HG03025 (cell line): ENCODE data around the gene QPCTL.
"Not testable (repeated sequence)": the region's sequence is repeated elsewhere in the genome, so short reads cannot be mapped to it uniquely, and the experiment has no call there.

ENCODE experiments used
- ATAC-seq: cut with Tn5 transposase; IDR thresholded peaks from one replicate; pipeline ENCODE4 v1.9.1; 2021; ENCODE audit warnings: mild to moderate bottlenecking, moderate library complexity; ENCODE audit not compliant: unreplicated experiment, low FRiP score

The QPCTL gene

DNA sequence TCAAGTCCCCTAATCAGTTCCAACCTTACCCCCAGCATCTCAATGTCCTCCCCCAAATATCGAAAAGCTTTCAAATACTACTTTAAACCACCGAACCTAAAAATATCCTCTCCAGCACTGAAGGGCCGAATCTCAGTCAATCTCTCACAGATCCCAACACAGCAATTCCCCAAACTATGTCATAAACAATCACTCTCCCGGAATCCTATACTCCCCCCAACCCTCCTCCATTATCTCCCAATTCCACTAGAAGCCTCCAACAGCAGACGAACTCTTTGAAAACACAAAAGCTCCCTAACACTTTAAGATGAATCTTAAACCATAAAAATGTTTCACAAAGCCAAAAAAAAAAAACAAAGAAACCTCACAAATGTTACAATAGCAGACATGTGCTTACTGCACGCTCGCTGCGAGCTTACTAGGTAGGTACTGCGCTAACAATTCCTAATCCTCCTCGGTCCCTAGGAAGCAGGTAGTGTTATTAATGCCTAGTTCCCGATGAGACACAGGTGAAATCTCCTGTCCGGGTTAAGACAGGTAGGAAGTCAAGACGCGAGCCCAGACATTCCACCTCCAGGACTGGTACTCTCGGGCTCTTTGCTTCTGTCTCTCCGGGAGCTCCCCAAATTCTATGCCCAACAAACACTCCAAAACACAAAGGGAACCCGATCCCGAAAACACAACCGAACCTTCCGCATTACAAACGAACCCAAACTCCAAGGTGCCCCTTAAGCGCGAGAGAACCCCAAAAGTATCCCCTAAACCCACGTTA is 24.1 kb downstream of the QPCTL start:
- ATAC-seq: no peak

DNA sequence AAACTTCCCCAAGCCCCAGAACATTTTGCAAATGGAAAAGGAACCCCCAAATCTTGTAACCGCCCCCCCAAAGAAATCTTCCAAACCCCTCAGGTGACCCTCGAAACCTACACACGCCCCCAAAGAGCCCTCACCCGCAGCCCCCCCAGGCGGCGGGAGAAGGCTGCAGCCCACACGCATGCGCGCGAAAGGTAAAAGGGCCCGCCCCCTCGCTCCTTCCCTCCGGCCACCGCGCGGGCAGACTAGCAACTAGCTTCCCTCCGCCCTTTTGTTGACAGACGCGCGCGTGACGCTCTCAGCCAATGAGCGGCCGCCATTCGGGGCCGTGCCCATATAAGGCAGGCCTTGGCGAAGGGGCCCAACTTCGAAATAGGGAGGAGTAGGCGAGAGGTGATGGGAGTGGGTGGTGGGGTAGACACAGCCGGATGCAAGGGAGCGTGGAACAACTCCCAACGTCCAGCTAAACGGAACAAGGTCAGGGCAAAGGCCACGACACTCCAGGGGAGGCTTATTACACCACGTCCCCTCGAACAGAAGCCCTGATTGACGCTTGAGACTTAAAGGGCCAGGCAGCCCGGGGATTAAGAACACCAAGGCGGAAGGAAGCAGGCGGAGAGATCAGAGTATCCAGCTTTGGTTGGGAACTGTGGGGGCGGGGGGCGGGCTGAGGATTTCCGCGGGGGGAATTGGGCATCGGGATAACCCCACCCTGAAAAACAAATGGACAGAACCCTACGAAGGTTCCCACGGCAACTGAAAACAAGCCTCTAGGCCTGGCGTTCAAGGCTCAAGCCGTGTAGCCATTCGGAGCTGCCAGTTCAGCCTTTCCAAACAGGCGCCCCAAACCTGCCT is 24.9 kb downstream of the QPCTL start:
- ATAC-seq: peak; percentile 87

DNA sequence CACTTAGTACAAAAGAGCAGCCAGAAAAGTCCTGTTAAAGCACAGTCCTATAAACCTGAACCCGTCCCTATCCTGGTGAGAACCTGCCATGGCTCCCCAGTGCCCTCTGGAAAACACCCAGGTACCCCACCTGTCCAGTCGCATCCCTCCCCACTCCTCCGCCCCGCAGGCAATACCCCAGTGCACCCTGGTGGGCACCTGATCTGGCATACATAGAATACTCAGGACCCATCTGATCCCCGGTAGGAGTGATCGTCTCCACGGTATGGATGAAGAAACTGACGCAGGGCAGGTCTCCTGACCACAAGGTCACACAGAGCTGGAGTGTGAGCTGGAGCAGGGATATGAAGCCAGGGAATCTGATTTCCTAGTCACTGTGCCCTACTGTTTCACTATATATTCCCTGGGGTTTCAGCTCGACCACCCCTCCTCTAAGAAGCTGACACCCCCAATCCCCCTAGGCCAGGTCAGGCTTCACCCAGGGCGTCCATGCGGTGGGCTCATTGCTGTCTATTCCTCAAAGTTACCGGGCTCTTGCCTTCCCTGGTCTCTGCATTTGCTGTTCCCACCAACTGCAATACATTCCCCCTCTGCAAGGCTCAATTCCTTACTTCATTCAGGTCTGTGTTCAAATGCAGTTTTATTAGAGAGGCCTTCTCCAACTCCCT is 25.7 kb downstream of the QPCTL start:
- no peak for ATAC-seq

DNA sequence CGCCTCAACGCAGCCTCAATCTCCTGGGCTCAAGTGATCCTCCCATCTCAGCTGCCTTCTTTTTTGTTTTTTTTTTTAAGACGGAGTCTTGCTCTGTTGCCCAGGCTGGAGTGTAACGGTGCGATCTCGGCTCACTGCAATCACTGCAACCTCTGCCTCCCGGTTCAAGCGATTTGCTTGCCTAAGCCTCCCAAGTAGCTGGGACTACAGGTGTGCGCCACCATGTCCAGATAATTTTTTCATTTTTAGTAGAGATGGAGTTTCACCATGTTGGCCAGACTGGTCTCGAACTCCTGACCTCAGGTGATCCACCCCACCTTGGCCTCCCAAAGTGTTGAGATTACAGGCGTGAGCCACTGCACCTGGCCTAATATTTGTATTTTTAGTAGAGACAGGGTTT is 27.6 kb downstream of the QPCTL start:
- ATAC-seq: not testable (repeated sequence)

DNA sequence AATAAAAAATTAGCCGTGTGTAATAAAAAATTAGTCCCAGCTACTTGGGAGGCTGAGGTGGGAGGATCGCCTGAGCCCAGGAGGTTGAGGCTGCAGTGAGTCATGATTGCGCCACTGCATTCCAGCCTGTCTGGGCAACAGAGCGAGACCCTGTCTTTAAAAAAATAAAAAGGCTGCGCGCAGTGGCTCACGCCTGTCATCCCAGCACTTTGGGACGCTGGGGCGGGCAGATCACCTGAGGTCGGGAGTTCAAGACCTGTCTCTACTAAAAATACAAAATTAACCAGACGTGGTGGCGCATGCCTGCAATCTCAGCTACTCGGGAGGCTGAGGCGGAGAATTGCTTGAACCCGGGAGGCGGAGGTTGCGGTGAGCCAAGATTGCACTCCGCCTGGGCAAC is 36.2 kb downstream of the QPCTL start:
- ATAC-seq: not testable (repeated sequence)

DNA sequence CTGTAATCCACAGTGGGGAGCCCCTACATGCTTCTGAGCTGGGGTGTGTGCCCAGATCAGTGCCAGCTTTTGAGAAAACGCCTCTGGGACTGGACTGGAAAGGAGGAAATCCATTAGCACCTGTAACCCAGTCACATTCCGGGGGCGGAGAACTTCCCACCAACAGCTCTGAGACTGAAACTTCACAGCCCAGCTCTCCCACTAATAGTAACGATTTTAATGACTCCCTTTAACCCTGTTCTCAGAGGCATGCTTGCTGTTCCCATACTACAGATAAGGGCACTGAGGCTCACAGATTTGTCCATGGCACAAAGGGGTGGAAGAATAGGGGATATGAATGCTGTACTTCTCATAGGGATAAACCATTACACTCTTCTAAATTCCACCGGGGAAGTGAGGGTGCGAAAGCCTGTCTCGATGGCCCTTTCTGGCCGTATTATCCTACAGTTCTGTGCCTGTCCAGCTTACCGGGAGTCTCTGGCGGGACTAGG is 37.4 kb downstream of the QPCTL start:
- no peak for ATAC-seq

DNA sequence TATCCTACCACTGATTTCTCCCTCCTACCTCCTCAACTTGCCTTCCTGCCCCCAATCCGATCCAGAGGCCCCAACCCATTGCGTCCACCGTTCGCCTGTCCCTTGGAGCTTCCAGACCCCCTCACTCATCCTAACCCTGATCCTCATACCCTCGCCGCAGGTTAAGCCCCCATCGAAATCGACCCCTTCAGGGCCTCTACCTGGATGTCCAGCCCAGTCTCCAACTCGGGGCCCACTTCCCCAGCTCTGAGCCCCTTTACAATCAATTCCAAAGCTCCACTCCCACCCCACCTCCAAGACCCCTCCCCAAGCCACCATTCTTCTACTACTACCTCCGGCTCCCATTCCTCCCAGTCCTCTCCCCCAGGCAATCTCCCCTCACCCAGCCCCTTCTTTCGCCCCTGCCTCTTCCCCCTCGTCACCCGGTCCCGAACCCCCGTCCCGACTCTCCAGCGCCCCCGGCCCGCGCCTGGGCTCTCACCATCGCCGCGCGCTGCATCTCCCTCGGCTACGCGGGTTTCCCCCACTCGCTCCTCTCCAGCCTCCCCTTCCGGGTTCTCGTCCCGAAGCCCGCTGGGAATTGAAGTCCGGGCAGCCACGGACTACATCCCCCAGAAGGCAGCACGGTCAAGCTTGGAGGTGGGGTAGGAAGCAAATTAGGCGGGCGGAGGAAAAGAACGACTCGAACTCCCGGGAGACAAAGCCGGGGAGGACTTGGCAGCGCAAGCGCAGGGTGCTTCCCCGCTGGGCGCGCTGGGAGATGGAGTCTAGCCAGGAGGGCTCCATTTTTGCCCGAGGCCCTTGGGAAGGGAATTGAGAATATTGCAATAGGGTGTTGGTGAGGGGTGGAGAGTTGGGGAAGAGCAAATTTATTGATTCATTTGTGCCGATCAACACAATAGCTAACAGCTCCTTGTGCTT is 38.2 kb downstream of the QPCTL start, which contains the start of gene FBXO46:
Gene FBXO46, minus strand, starts transcription at position 529 of the 921 bp plus-strand sequence. CDS start 17,401 bp downstream, outside the sequence.
- peak; percentile 67 for ATAC-seq

DNA sequence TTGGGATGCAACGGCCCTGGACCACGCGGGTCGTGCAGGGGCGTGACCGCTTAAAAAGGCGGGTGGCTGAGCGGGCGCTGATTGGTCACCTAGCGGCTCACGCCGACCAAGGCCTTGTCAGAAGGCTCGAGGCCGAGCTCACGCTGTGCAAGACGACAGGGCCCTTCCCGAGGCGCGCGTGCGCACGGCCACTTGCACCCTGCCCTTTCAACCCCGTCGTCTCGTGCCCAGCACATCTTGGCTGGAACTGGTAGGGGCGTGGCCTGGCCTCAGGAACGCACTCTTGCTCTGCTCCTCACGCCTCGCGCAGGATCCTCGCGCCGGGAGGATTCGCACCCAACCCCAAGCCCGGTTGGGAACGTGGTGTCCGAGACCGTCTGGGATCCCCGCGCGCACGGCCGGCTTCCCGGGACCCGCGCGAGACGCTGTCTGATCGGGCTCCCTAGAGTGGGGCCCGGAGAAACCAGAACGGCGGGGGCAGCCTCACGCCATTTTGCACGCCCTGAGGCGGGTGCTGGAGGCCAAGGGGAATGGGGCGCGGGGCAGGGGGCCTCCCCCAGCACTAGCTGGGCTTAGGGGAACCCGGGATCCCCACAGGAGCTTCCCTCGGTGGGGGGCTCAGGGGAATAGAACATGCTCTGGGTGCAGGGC is 40.8 kb downstream of the QPCTL start, which contains the start of gene MEIOSIN:
Gene MEIOSIN, plus strand, starts transcription at position 280 of the 651 bp plus-strand sequence. CDS start 1,938 bp downstream, outside the sequence.
- ATAC-seq: no peak

DNA sequence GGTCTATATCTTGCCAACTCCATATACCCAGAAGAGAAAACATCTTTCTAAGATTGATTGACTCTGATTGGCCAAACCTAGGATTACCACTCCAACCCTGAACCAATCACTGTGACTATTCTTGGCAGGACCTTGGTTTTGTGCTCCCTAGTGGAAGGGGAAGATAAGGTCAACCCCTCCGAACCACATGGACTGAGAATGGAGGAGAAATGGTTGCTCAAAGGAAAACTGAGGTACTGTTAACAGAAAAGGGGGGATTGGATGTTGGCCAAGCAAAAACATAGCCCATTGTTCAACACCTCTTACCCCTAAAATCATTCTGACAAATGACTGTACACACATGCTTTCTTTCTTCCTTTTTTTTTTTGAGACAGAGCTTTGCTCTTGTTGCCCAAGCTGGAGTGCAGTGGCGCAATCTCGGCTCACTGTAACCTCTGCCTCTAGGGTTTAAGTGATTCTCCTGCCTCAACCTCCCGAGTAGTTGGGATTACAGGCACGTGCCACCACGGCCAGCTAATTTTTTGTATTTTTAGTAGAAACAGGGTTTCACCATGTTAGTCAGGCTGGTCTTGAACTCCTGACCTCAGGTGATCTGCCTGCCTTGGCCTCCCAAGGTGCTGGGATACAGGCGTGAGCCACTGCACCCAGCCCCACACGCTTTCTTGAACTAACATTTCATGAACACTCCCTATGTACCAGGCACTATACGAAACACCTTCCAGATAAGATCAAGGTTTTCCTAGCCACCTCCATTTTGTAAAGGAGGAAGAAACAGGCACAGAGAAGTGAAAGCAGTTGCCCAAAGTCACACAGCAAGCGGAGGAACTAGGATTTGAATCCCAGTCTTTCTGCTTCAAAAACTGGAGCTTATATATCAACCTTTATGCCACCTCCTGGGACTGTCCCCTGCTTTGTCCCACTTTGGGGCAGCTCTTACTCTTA is 47.3 kb downstream of the QPCTL start:
- ATAC-seq: no peak

DNA sequence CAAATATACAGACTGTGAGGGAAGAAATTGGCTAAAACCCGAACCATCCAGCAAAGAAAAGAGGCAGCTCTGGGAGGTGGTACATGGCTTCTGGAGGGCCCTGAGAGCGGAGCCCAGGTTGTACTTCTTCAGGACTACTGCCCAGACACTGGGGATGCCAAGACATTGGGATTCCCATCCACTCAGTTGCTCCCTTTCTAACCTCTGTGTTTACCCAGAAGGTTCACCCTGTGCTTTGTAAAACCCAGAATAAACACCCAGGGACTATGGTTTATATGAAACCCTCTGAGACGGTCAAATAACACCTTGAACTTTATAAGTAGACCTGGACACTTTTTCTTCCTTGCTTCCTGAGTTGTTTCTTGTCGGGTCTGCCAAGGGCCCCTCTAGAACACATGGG is 50.5 kb downstream of the QPCTL start:
- ATAC-seq: no peak

DNA sequence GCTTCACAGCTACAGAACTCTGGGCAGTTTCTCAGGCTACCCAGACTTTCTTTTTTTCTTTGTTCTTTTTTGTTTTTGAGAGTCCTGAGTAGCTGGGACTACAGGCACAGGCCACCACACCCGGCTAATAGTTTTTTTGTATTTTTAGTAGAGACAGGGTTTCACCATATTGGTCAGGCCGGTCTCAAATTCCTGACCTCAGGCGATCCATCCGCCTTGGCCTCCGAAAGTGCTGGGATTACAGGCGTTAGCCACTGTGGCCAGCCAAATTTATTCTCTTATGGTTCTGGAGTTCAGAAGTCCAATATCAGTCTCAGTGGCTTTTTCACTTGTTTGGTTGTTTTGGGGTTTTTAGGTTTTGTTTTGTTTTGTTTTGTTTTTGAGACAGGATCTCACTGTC is 53.1 kb downstream of the QPCTL start:
- ATAC-seq: no peak

DNA sequence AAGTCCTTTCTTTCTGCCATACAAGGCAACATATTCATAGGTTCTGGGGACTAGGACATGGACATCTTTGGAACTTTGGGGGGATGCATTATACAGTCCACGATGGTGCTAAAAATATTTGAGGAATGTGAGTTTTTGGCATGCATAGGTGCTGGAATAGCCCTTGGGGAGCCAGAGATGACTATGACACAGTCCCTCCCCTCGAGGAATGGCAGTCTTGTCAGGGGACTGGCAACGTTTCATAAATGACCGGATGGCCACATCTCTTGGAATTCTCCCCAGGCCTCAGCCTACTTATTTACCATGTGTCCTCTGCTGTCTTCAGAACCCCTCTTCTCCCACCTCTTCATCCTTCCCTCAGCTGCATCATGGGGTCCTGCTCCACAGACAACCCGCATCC is 54.4 kb downstream of the QPCTL start:
- ATAC-seq: no peak

DNA sequence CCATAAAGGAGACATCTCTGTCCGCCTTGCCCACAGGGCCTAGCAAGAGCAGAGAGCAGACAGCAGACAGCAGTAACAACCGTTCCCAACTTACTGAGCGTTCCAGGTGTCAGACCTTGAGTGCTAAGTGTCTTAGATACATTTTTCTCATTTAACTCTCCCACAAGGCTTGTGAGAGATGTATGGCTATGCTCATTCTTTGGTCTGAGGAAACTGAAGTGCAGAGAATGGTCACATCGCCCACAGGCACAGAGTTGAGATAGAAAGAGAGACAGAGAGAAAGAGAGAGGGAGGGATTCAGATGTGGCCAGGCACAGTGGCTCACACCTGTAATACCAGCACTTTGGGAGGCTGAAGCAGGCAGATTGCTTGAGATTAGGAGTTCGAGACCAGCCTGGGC is 55.0 kb downstream of the QPCTL start:
- no peak for ATAC-seq

DNA sequence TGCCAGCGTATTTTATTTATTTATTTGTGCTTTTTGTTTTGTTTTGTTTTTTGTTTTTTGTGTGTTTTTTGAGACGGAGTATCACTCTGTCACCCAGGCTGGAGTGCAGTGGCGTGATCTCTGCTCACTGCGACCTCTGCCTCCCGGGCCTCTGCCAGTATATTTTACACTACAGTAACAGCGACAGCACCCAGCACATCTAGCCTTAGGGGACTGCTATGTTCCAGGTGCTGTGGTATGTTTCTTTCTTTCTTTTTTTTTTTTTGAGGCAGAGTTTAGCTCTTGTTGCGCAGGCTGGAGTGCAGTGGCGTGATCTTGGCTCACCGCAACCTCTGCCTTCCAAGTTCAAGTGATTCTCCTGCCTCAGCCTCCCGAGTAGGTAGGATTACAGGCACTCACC is 59.0 kb downstream of the QPCTL start:
- not testable (repeated sequence) for ATAC-seq

DNA sequence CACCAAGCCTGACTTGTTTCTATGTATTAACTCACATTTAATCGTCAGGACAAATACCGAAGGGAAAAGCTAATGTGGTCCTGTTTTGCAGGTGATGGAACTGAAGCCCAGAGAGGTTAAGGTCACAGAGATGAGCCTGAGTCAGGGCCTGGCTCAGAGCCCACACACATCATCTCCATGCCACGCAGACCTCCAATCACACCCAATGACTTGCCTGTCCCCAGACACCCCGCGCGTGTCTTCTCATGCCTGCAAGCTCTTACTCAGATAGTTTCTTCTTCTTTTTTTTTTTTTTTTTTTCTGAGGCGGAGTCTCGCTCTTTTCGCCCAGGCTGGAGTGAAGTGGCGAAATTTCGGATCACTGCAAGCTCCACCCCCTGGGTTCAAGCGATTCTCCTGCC is 60.2 kb downstream of the QPCTL start:
- ATAC-seq: no peak

DNA sequence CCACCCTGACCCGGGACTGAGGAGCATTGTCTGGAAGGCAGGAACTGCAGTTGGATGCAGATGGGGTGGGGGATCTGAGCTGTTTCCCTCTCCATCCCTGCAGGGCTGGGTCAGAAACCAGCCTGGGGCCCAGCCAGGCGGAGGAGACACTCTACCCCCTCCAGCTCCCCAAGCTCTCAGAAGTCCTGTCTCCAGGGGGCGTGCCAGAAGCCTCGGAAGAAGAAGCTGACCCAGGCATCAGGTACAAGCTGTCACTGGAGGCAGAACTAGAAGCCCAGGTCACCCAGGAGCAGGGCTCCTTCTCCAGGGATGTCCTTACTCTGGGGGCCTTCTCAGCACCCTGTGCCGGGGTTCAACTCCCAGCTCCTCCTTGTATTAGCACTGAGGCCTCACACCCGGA is 61.1 kb downstream of the QPCTL start:
- no peak for ATAC-seq
